HL-60/S4 (cell line): ENCODE measurements around the gene LRRC15.

Experiments
- in situ Hi-C: fragments of 300-500 bp; cut with MboI; formaldehyde crosslinking; loops from 2 replicates; pipeline ENCODE4 v1.14.3; 2022; ENCODE audit warnings: low sequenced_read_pairs

The LRRC15 gene

GRCh38 chr3:194337965-194338753, 31.4 kb downstream of the LRRC15 start:
- in situ Hi-C loops, result loop anchor here (10.0 to 25.0 kb wide), 2 partner anchors 67 to 924 kb away; partner anchors contain the start of gene XXYLT1

GRCh38 chr3:194336601-194337355, 32.8 kb downstream of the LRRC15 start:
- in situ Hi-C loops, result loop anchor here (10.0 to 25.0 kb wide), 2 partner anchors 68 to 926 kb away; partner anchors contain the start of gene XXYLT1

- in situ Hi-C loops, result loop anchor here (10.0 to 25.0 kb wide), 2 partner anchors 71 to 928 kb away; partner anchors contain the start of gene XXYLT1
These were observed 35.6 kb downstream of the LRRC15 start for GRCh38 chr3:194333981-194334320.

- in situ Hi-C loops, result loop anchor here (10.0 to 25.0 kb wide), 2 partner anchors 71 to 929 kb away; partner anchors contain the start of gene XXYLT1
These were observed 36.1 kb downstream of the LRRC15 start for GRCh38 chr3:194333212-194333980.

- in situ Hi-C loops, result loop anchor here (10.0 to 25.0 kb wide), 2 partner anchors 72 to 929 kb away; partner anchors contain the start of gene XXYLT1
These were observed 36.7 kb downstream of the LRRC15 start for GRCh38 chr3:194332858-194333211.

- in situ Hi-C loops, result loop anchor here (10.0 to 25.0 kb wide), 2 partner anchors 74 to 932 kb away; partner anchors contain the start of gene XXYLT1
These were observed 39.0 kb downstream of the LRRC15 start for GRCh38 chr3:194330579-194330978.

GRCh38 chr3:194330160-194330559, 39.4 kb downstream of the LRRC15 start:
- in situ Hi-C loops, result loop anchor here (10.0 to 25.0 kb wide), 2 partner anchors 75 to 932 kb away; partner anchors contain the start of gene XXYLT1

GRCh38 chr3:194329583-194329965, 40.0 kb downstream of the LRRC15 start:
- in situ Hi-C loops, result loop anchor here (25.0 kb wide), 1 partner anchor 933 kb away; the partner anchor contains the start of gene XXYLT1

- in situ Hi-C loops, result loop anchor here (25.0 kb wide), 1 partner anchor 933 kb away; the partner anchor contains the start of gene XXYLT1
These were observed 40.5 kb downstream of the LRRC15 start for GRCh38 chr3:194328942-194329582.

- in situ Hi-C loops, result loop anchor here (25.0 kb wide), 1 partner anchor 934 kb away; the partner anchor contains the start of gene XXYLT1
These were observed 41.4 kb downstream of the LRRC15 start for GRCh38 chr3:194328053-194328657.

GRCh38 chr3:194327218-194328052, 42.1 kb downstream of the LRRC15 start:
- in situ Hi-C loops, result loop anchor here (25.0 kb wide), 1 partner anchor 935 kb away; the partner anchor contains the start of gene XXYLT1

- in situ Hi-C loops, result loop anchor here (25.0 kb wide), 1 partner anchor 935 kb away; the partner anchor contains the start of gene XXYLT1
These were observed 42.6 kb downstream of the LRRC15 start for GRCh38 chr3:194326968-194327217.

GRCh38 chr3:194326192-194326967, 43.2 kb downstream of the LRRC15 start:
- in situ Hi-C loops, result loop anchor here (25.0 kb wide), 1 partner anchor 936 kb away; the partner anchor contains the start of gene XXYLT1

GRCh38 chr3:194325424-194326153, 44.0 kb downstream of the LRRC15 start:
- in situ Hi-C loops, result loop anchor here (25.0 kb wide), 1 partner anchor 937 kb away; the partner anchor contains the start of gene XXYLT1

- in situ Hi-C loops, result loop anchor here (25.0 kb wide), 1 partner anchor 937 kb away; the partner anchor contains the start of gene XXYLT1
These were observed 44.7 kb downstream of the LRRC15 start for GRCh38 chr3:194324823-194325327.

GRCh38 chr3:194323785-194324735, 45.5 kb downstream of the LRRC15 start:
- in situ Hi-C loops, result no loop called here
